C4-2B (cell line): ENCODE measurements around the gene RHO.

Source experiments
- ZFX ChIP-seq: fragments of 450-650 bp; IDR thresholded peaks from 2 replicates; pipeline ENCODE4 v1.6.1; 2017
- TF ChIP-seq, protein P1 (sequence below): fragments of 450-650 bp; conservative IDR thresholded peaks from 2 replicates; pipeline ENCODE4 v1.5.1; 2017; ENCODE audit warnings: mild to moderate bottlenecking

DNA sequence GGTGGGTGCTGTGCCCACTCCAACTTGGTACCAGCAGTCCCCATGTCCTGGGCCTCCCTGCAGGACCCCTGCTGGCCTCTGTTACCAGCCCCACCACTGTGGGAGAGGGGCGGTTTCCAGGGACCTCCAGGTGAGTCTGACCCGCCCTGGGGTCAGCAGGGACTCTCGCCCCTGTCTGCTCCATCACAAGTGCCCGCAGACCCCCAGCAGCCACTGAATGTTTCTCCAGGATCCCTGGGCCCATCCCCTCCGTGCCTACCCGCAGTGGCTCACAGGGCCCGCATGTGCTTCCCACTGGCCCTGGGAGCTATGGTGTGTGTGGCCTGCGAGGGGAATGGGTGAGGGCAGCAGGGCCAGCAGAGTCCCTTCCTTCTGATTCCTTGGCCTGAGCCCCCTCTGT lies 9.9 kb upstream of the RHO start:
- TF ChIP-seq, protein P1, sequence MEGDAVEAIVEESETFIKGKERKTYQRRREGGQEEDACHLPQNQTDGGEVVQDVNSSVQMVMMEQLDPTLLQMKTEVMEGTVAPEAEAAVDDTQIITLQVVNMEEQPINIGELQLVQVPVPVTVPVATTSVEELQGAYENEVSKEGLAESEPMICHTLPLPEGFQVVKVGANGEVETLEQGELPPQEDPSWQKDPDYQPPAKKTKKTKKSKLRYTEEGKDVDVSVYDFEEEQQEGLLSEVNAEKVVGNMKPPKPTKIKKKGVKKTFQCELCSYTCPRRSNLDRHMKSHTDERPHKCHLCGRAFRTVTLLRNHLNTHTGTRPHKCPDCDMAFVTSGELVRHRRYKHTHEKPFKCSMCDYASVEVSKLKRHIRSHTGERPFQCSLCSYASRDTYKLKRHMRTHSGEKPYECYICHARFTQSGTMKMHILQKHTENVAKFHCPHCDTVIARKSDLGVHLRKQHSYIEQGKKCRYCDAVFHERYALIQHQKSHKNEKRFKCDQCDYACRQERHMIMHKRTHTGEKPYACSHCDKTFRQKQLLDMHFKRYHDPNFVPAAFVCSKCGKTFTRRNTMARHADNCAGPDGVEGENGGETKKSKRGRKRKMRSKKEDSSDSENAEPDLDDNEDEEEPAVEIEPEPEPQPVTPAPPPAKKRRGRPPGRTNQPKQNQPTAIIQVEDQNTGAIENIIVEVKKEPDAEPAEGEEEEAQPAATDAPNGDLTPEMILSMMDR, result no peak
- TF ChIP-seq ZFX, result no peak
